Sigmoid colon (tissue), 3 donors: ENCODE data around the gene PPT2.

Source experiments
- POLR2A ChIP-seq, 2 donors: fragments of 450-650 bp; IDR thresholded peaks; one replicate each; pipeline ENCODE4 v1.6.1; 2016; ENCODE audit warnings: antibody characterized with exemption in 2 of 2, mild to moderate bottlenecking in 2 of 2, moderate library complexity in 2 of 2
- TF ChIP-seq, protein P1 (sequence below), 4 experiments: fragments of 450-650 bp in 3 of 4; fragments of 200-600 bp in 1 of 4; IDR thresholded peaks; one replicate each; pipeline ENCODE4 v1.5.1; 2016 to 2019; ENCODE audit warnings: antibody characterized with exemption in 4 of 4, mild to moderate bottlenecking in 3 of 4, moderate library complexity in 2 of 4

DNA sequence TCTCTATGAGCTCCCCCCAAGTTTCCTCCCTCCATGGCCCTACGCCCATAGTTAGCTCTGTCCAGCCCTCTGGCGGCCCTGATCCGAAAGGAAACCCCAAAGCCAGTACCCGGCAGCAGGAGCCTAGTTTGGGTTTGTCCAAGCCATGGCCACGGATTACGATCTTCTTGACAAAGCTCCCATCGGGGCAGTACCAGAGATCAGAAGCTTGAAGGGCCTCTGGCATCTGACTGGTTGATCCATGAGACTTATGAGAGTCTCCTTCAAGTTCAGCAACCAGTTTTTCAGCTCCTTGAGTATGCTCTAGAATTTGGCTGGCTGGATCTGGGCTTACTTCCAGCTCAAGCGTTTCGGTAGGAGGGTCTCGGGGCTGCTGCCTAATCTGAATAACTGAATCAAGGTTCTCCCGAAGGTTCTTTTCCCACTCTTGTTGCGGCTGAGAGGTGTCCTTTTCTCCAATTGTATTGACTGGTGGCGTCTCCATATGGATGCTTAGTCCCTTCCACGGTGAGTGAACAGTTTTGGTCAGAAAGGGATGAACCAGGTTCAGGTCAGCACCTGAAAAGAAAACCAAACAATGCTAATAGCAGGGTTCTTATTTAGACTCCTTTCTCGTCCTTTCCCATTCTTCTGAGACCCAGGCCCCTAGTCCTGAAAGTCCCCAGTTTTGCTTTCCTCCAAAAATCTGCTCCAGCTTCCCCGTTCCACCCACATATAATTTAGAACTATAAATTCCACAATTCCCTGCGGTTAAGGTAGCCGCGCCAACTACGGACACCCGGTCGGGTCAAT, 24.4 kb upstream of the PPT2 start:
- TF ChIP-seq, protein P1, sequence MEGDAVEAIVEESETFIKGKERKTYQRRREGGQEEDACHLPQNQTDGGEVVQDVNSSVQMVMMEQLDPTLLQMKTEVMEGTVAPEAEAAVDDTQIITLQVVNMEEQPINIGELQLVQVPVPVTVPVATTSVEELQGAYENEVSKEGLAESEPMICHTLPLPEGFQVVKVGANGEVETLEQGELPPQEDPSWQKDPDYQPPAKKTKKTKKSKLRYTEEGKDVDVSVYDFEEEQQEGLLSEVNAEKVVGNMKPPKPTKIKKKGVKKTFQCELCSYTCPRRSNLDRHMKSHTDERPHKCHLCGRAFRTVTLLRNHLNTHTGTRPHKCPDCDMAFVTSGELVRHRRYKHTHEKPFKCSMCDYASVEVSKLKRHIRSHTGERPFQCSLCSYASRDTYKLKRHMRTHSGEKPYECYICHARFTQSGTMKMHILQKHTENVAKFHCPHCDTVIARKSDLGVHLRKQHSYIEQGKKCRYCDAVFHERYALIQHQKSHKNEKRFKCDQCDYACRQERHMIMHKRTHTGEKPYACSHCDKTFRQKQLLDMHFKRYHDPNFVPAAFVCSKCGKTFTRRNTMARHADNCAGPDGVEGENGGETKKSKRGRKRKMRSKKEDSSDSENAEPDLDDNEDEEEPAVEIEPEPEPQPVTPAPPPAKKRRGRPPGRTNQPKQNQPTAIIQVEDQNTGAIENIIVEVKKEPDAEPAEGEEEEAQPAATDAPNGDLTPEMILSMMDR (IDR thresholded peaks at IDR 0.05), result no peak
- no peak for TF ChIP-seq POLR2A (IDR thresholded peaks at IDR 0.05)
